ENCODE measurements around the gene KCND3. TPM values are rescaled to one million over a fixed set of nuclear protein-coding genes. Genes with fewer than 3 reads are reported as not detected.

The KCND3 gene
- polyA plus RNA-seq, 1 donor (not counting 4 experiments of a cell fraction or from before 2014, with no cell fraction given): 0.21 TPM

DNA sequence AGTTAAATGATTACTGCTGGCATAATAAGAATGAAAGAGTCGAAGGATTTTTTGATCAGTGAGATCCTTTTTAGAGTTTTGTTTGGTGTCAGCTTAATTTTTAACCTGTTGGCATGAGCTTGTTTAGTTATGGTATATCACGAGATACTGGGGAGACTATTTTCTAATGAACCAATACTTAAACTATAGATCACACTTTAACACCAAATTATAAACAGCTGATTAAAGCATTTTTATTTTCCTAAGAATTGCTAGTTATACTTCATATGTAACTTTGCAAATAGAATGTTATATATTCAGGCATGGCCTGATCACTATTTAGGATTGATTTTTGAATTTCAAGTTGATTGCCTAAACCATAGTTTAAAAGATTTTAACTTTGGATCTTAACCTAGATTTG is 227.8 kb downstream of the KCND3 start:
- Histone ChIP-seq H2AFZ (ENCODE audit: control insufficient read depth, low read length) (no peak overlapping the region), H3K4me1 (ENCODE audit: control insufficient read depth, extremely low read depth, insufficient read depth, low read length) (peaks cover 8% of the 10 kb centered on the region), H3K4me2 (ENCODE audit: control insufficient read depth, extremely low read depth, insufficient read depth, low read depth, low read length) (no peak overlapping the region), H3K4me3 (ENCODE audit: control insufficient read depth in 2 of 3, extremely low read depth in 1 of 3, insufficient read depth in 2 of 3, low read depth in 1 of 3, low read length in 3 of 3) (no peak overlapping the region), H3K27me3 (ENCODE audit: control insufficient read depth, extremely low read depth, insufficient read depth, low read length) (no peaks in the 10 kb centered on the region), H4K20me1 (ENCODE audit: control insufficient read depth, extremely low read depth, insufficient read depth, low read length) (no peaks in the 10 kb centered on the region), H3K27ac (ENCODE audit: control insufficient read depth, insufficient read depth, low read length) (no peak overlapping the region), H3K79me2 (ENCODE audit: control insufficient read depth, insufficient read depth, low read length) (peaks cover 17% of the 10 kb centered on the region), H3K36me3 (ENCODE audit: control insufficient read depth in 2 of 2, extremely low read depth in 1 of 2, insufficient read depth in 2 of 2, low read length in 2 of 2) (peaks cover 16 to 18% of the 10 kb centered on the region in 2 experiments), H3K9ac (ENCODE audit: control insufficient read depth, extremely low read depth, insufficient read depth, low read length) (no peak overlapping the region), H3K9me3 (ENCODE audit: control insufficient read depth, low read depth, low read length) (no peaks in the 10 kb centered on the region), H3K9me1 (ENCODE audit: control insufficient read depth, extremely low read depth, insufficient read depth, low read length) (no peaks in the 10 kb centered on the region)
- FAIRE-seq: no peak
- no peak for DNase-seq (ENCODE audit: low read depth, low spot score)
- TF ChIP-seq, protein P1, sequence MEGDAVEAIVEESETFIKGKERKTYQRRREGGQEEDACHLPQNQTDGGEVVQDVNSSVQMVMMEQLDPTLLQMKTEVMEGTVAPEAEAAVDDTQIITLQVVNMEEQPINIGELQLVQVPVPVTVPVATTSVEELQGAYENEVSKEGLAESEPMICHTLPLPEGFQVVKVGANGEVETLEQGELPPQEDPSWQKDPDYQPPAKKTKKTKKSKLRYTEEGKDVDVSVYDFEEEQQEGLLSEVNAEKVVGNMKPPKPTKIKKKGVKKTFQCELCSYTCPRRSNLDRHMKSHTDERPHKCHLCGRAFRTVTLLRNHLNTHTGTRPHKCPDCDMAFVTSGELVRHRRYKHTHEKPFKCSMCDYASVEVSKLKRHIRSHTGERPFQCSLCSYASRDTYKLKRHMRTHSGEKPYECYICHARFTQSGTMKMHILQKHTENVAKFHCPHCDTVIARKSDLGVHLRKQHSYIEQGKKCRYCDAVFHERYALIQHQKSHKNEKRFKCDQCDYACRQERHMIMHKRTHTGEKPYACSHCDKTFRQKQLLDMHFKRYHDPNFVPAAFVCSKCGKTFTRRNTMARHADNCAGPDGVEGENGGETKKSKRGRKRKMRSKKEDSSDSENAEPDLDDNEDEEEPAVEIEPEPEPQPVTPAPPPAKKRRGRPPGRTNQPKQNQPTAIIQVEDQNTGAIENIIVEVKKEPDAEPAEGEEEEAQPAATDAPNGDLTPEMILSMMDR (optimal IDR thresholded peaks at IDR 0.05 in 1 of 3, IDR thresholded peaks at IDR 0.05 in 1 of 3, conservative IDR thresholded peaks at IDR 0.05 in 1 of 3; ENCODE audit: extremely low read depth in 1 of 3, insufficient read depth in 2 of 3, low read length in 3 of 3): no peak
- dilution Hi-C loops (cut with MboI; ENCODE audit: extremely low pct_ligation_motif_present, low sequenced_read_pairs): no loop called here

DNA sequence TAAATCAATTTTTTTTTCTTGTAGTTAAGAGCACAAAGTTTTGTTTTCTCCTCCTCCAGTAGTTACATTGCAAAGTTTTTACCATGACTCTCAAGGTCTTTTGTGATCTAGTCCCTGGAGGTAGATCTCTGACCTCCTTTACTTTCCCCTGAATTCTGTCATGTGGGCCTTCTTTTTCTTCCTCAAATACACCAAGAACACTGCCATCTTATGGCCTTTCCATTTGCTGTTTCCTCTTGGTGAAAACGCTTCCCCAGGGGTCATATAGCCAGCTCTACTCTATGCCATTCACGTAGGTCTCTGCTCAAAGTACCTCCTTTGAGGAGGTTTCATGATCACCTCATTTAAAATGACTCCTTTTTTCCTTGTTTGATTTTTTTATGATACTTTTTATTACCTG is 231.1 kb downstream of the KCND3 start:
- no peak overlapping the region for H3K27ac ChIP-seq (ENCODE audit: control insufficient read depth, insufficient read depth, low read length)
- H3K4me1 ChIP-seq (ENCODE audit: control insufficient read depth, extremely low read depth, insufficient read depth, low read length): peaks cover 16% of the 10 kb centered on the region
- no peaks in the 10 kb centered on the region for H4K20me1 ChIP-seq (ENCODE audit: control insufficient read depth, extremely low read depth, insufficient read depth, low read length)
- H3K4me2 ChIP-seq (ENCODE audit: control insufficient read depth, extremely low read depth, insufficient read depth, low read depth, low read length): no peak overlapping the region
- H3K4me3 ChIP-seq (ENCODE audit: control insufficient read depth in 2 of 3, extremely low read depth in 1 of 3, insufficient read depth in 2 of 3, low read depth in 1 of 3, low read length in 3 of 3): no peak overlapping the region
- no peak for FAIRE-seq
- H3K79me2 ChIP-seq (ENCODE audit: control insufficient read depth, insufficient read depth, low read length): peaks cover 23% of the 10 kb centered on the region
- dilution Hi-C loops (cut with MboI; ENCODE audit: extremely low pct_ligation_motif_present, low sequenced_read_pairs): no loop called here
- DNase-seq (ENCODE audit: low read depth, low spot score): no peak
- no peaks in the 10 kb centered on the region for H3K9me3 ChIP-seq (ENCODE audit: control insufficient read depth, low read depth, low read length)
- peaks cover 8 to 9% of the 10 kb centered on the region in 2 experiments for H3K36me3 ChIP-seq (ENCODE audit: control insufficient read depth in 2 of 2, extremely low read depth in 1 of 2, insufficient read depth in 2 of 2, low read length in 2 of 2)
- no peaks in the 10 kb centered on the region for H3K9me1 ChIP-seq (ENCODE audit: control insufficient read depth, extremely low read depth, insufficient read depth, low read length)
- H2AFZ ChIP-seq (ENCODE audit: control insufficient read depth, low read length): no peak overlapping the region
- H3K9ac ChIP-seq (ENCODE audit: control insufficient read depth, extremely low read depth, insufficient read depth, low read length): no peak overlapping the region
- H3K27me3 ChIP-seq (ENCODE audit: control insufficient read depth, extremely low read depth, insufficient read depth, low read length): no peaks in the 10 kb centered on the region
- TF ChIP-seq EZH2 (IDR thresholded peaks at IDR 0.05; ENCODE audit: low read length): no peak
- TF ChIP-seq, protein P1 (optimal IDR thresholded peaks at IDR 0.05 in 1 of 3, IDR thresholded peaks at IDR 0.05 in 1 of 3, conservative IDR thresholded peaks at IDR 0.05 in 1 of 3; ENCODE audit: extremely low read depth in 1 of 3, insufficient read depth in 2 of 3, low read length in 3 of 3): no peak

Measured in keratinocyte (primary cell).